ENCODE data around the gene TTLL6. TPM values are rescaled to one million over a fixed set of nuclear protein-coding genes. Genes with fewer than 3 reads are reported as not detected.

TTLL6 gene
- total RNA-seq, 1 experiment from 2014 or later: 2.4 TPM

GRCh38 chr17:48726114-48726915 lies 90.7 kb downstream of the TTLL6 start:
- H4K8ac ChIP-seq (replicated peaks; ENCODE audit: insufficient read length, low read depth, low read length): no peak overlapping the region
- no peaks in the 10 kb centered on the region for H3K9me3 ChIP-seq (ENCODE audit: control insufficient read depth, low read depth, low read length)
- H4K5ac ChIP-seq (ENCODE audit: insufficient read length, low read depth, low read length): no peak overlapping the region
- H2AFZ ChIP-seq (ENCODE audit: low read length): no peak overlapping the region
- peaks cover 4% of the 10 kb centered on the region for H4K20me1 ChIP-seq (ENCODE audit: control insufficient read depth, insufficient read depth, insufficient read length)
- no peak overlapping the region for H3K4me2 ChIP-seq (ENCODE audit: insufficient read depth, insufficient read length, low read length)
- H3K9ac ChIP-seq (ENCODE audit: extremely low read depth, insufficient read length, low read length): no peak overlapping the region
- H3K9me3 Mint-ChIP-seq: peaks cover 4 to 11% of the 10 kb centered on the region in 2 experiments; a peak in 3 of 5 replicates
- H2BK120ac ChIP-seq (ENCODE audit: low read depth, low read length, poor library complexity, severe bottlenecking): no peak overlapping the region
- H3K23me2 ChIP-seq (ENCODE audit: insufficient read length, low read depth, low read length, poor library complexity, severe bottlenecking): peaks cover 8% of the 10 kb centered on the region
- no peak for DNase-seq
- H4K91ac ChIP-seq (ENCODE audit: insufficient read length, low read depth, low read length): no peak overlapping the region
- H2AK5ac ChIP-seq (ENCODE audit: insufficient read length, low read length): no peak overlapping the region
- H3K18ac ChIP-seq (ENCODE audit: insufficient read length, low read depth, low read length): no peak overlapping the region
- H3K79me2 ChIP-seq (ENCODE audit: insufficient read depth, low read length): no peaks in the 10 kb centered on the region
- no peak overlapping the region for H3K27ac ChIP-seq (ENCODE audit: insufficient read length, low read depth, low read length)
- no CpG with 5 or more reads among the region's 20 CpGs for WGBS (ENCODE audit: extremely low coverage, insufficient read length, low lambda C conversion rate)
- no peak overlapping the region for H3K14ac ChIP-seq (ENCODE audit: insufficient read depth, low read length)
- no peak overlapping the region for H3K4me3 Mint-ChIP-seq
- no peak overlapping the region for H2BK5ac ChIP-seq (ENCODE audit: insufficient read length, low read length)
- no peak overlapping the region for H3K4ac ChIP-seq (ENCODE audit: low read depth, low read length)
- no peak overlapping the region for H3K23ac ChIP-seq (ENCODE audit: insufficient read length, low read depth, low read length)
- H2BK15ac ChIP-seq (ENCODE audit: low read depth, low read length): no peak overlapping the region
- no peak overlapping the region for H3K27ac Mint-ChIP-seq
- no peak overlapping the region for H2BK20ac ChIP-seq (ENCODE audit: low read depth, low read length, poor library complexity, severe bottlenecking)
- no peaks in the 10 kb centered on the region; the same call in 1 of the 2 replicates for H3K4me1 ChIP-seq (ENCODE audit: insufficient read depth, low read length)
- peaks cover 99% of the 10 kb centered on the region for H3K27me3 ChIP-seq (ENCODE audit: insufficient read depth, low read length)
- H3K56ac ChIP-seq (ENCODE audit: insufficient read length, low read depth, low read length): no peak overlapping the region
- no peak overlapping the region for H2BK12ac ChIP-seq (ENCODE audit: insufficient read length, low read depth, low read length)
- H3K79me1 ChIP-seq (ENCODE audit: insufficient read depth, low read depth, low read length, poor library complexity, severe bottlenecking): no peaks in the 10 kb centered on the region
- no peak for TF ChIP-seq CTCF (conservative IDR thresholded peaks at IDR 0.05)
- H3T11ph ChIP-seq (ENCODE audit: low read length): no peak overlapping the region
- H3K27me3 Mint-ChIP-seq (ENCODE audit: low read depth): peaks cover 100% of the 10 kb centered on the region
- H3K4me1 Mint-ChIP-seq: peaks cover 15 to 29% of the 10 kb centered on the region in 2 experiments
- H3K36me3 Mint-ChIP-seq (ENCODE audit: insufficient read depth in 1 of 3, low read depth in 3 of 3): peaks cover 0 to 2% (median 0%) of the 10 kb centered on the region in 3 experiments; a peak in 1 of 7 replicates

Measured in H9 (cell line).